Adrenal gland (tissue), 12 donors: ENCODE results near the gene PCSK6. TPM values are rescaled to one million over a fixed set of nuclear protein-coding genes. Genes with fewer than 3 reads are reported as not detected.
"Not testable (repeated sequence)": the region's sequence is repeated elsewhere in the genome, so short reads cannot be mapped to it uniquely, and the experiment has no call there.

Source experiments
- DNase-seq, 7 donors: peaks; one replicate each; pipeline ENCODE4 v3.0.0-alpha.2; 2019 to 2020
- H3K27ac ChIP-seq, 5 donors: fragments of 200-600 bp; sonication (generic) in 4 of 5; 1 replicate in 3 of 5; 2 replicates in 2 of 5; pipeline versions ENCODE4 v1.5.1 to v1.8.0; 2016 to 2020; ENCODE audit warnings: mild to moderate bottlenecking in 1 of 5
- H3K27me3 ChIP-seq: fragments of 200-600 bp; 2 replicates; pipeline ENCODE4 v1.8.0; 2021
- H3K36me3 ChIP-seq, 2 donors: fragments of 200-600 bp; replicated peaks in 1 of 2; 1 replicate in 1 of 2; 2 replicates in 1 of 2; pipeline versions ENCODE4 v1.5.1 to v1.8.0; 2018 to 2022
- H3K4me1 ChIP-seq, 2 donors: fragments of 200-600 bp; replicated peaks in 1 of 2; 1 replicate in 1 of 2; 2 replicates in 1 of 2; pipeline versions ENCODE4 v1.5.1 to v1.8.0; 2018 to 2021
- H3K4me3 ChIP-seq, 4 donors: fragments of 200-600 bp; sonication (generic) in 3 of 4; one replicate each; pipeline ENCODE4 v1.5.1; 2016 to 2018
- H3K9me3 ChIP-seq, 3 donors: fragments of 200-600 bp; sonication (generic) in 1 of 3; replicated peaks in 1 of 3; 1 replicate in 2 of 3; 2 replicates in 1 of 3; pipeline versions ENCODE4 v1.5.1 to v1.8.0; 2016 to 2021
- POLR2A ChIP-seq, 2 donors: fragments of 450-650 bp; IDR thresholded peaks; one replicate each; pipeline ENCODE4 v1.6.1; 2017; ENCODE audit warnings: antibody characterized with exemption in 2 of 2, mild to moderate bottlenecking in 2 of 2, moderate library complexity in 1 of 2
- WGBS, 4 donors: extraction: QIAGEN DNeasy Blood & Tissue Kit in 2 of 4; methylation state at CpG; one replicate each; pipeline versions ENCODE4 v1.1.5 to v1.1.7; 2013 to 2017; 5-methylcytosine and 5-hydroxymethylcytosine counted together
- intact Hi-C, 2 donors: fragments of 100-400 bp; cut with DNase I; formaldehyde crosslinking; loops; one replicate each; pipeline versions ENCODE4 v1.14.1 to v1.15.0; 2022 to 2023
- polyA plus RNA-seq, 3 donors: library from polyadenylated mRNA; stranded (reverse); fragments of 200-250 nt in 2 of 3; fragments of 350-450 nt in 1 of 3; fragmentation: Illumina TruSeq in 1 of 3; extraction: RNeasy Lipid Tissue Mini Kit (QIAGEN cat#74804) in 1 of 3; gene quantifications; one replicate each; pipeline ENCODE4 v1.2.3, GENCODE V29; 2013 to 2014
- total RNA-seq, 9 donors: library from RNA; depleted of rRNA in 4 of 9; stranded (reverse); fragments of >200 nt in 4 of 9; fragments of 120-200 nt in 1 of 9; fragmentation: NEBNext Ultra II Directional in 1 of 9; extraction: Animal tissue kit (Norgen Biotek cat#: 25700) in 1 of 9; gene quantifications; one replicate each; pipeline versions ENCODE4 v1.1.0 to v1.2.4, GENCODE V29; 2013 to 2023
- TF ChIP-seq, protein P1 (sequence below), 6 experiments: fragments of 450-650 bp in 4 of 6; fragments of 200-600 bp in 2 of 6; sonication (generic) in 1 of 6; IDR thresholded peaks; 1 replicate in 5 of 6; 2 replicates in 1 of 6; pipeline versions ENCODE4 v1.5.1 to v1.8.0; 2016 to 2021; ENCODE audit warnings: antibody characterized with exemption in 6 of 6, mild to moderate bottlenecking in 2 of 6, moderate library complexity in 1 of 6
- donor health status: healthy with polysubstance abuse.
- donor health status: Bipolar disorder and iron deficiency.
- donor health status: DM: yes; HTN: yes; CAD: no.
- donor health status: DM: no; HTN: no; CAD: no.
- donor health status: DM: no; HTN: no; CAD: no.
- donor health status: DM: yes; HTN: yes; CAD: no.

Gene PCSK6
- total and polyA plus RNA-seq, 12 donors: 0.88 to 53.0 (median 5.6) TPM

DNA sequence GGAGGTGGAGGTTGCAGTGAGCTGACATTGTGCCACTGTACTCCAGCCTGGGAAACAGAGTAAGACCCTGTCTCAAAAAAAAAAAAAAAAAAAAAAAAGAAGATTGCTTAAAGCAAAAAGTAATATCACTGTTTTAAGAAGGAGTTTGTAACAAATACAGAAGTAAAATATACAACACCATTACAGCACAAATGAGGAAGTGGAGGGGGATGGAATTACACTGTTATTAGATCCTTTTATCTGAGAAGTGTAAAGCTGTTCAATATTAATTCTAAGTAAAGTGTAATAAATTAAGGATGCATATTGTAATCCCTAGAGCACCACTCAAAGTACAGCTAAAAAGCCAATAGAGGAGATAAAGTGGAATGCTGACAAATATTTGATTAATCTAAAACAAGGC, 147.5 kb downstream of the PCSK6 start:
- Histone ChIP-seq H3K9me3 (no peaks in the 10 kb centered on the region), H3K4me1 (no peaks in the 10 kb centered on the region), H3K27me3 (no peaks in the 10 kb centered on the region), H3K4me3 (no peak overlapping the region), H3K27ac (no peak overlapping the region), H3K36me3 (no peaks in the 10 kb centered on the region)
- TF ChIP-seq, protein P1, sequence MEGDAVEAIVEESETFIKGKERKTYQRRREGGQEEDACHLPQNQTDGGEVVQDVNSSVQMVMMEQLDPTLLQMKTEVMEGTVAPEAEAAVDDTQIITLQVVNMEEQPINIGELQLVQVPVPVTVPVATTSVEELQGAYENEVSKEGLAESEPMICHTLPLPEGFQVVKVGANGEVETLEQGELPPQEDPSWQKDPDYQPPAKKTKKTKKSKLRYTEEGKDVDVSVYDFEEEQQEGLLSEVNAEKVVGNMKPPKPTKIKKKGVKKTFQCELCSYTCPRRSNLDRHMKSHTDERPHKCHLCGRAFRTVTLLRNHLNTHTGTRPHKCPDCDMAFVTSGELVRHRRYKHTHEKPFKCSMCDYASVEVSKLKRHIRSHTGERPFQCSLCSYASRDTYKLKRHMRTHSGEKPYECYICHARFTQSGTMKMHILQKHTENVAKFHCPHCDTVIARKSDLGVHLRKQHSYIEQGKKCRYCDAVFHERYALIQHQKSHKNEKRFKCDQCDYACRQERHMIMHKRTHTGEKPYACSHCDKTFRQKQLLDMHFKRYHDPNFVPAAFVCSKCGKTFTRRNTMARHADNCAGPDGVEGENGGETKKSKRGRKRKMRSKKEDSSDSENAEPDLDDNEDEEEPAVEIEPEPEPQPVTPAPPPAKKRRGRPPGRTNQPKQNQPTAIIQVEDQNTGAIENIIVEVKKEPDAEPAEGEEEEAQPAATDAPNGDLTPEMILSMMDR (IDR thresholded peaks at IDR 0.05): no peak
- no peak for TF ChIP-seq POLR2A (IDR thresholded peaks at IDR 0.05)
- no peak for DNase-seq
- intact Hi-C loops: no loop called here

DNA sequence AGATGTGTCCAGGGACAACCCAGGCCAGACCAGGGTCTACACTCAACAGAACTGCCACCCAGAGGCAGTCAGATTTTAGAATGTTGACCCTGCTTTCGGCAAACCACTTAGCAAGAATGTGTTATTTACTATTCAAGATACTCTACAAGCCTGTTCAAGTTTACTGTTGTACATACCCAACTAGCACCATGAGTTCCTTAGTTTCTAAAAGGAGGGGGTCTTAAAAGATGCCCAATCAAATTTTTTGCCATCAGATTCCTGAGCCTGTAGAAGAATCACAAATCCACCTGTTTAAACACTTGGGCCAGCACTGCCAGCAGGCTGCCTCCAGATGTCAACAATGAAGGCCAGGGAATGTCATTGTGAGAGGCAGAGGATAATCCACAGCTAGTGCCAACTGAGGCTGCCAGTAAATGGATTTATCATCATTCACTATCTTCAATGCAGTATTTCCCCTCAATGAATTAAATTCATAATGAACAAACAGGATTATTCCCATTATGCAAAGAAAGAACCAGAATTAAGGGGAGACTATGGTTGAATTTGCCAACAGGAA, 150.9 kb downstream of the PCSK6 start:
- Histone ChIP-seq H3K9me3 (no peaks in the 10 kb centered on the region), H3K27me3 (no peaks in the 10 kb centered on the region), H3K4me3 (no peak overlapping the region), H3K27ac (no peak overlapping the region), H3K36me3 (no peaks in the 10 kb centered on the region), H3K4me1 (no peaks in the 10 kb centered on the region)
- TF ChIP-seq, protein P1 (IDR thresholded peaks at IDR 0.05): no peak
- no peak for TF ChIP-seq POLR2A (IDR thresholded peaks at IDR 0.05)
- 80 to 100% (median 88%) methylated on average over 1 of the region's 1 CpG for WGBS, 4 donors
- DNase-seq: no peak
- intact Hi-C loops: no loop called here

DNA sequence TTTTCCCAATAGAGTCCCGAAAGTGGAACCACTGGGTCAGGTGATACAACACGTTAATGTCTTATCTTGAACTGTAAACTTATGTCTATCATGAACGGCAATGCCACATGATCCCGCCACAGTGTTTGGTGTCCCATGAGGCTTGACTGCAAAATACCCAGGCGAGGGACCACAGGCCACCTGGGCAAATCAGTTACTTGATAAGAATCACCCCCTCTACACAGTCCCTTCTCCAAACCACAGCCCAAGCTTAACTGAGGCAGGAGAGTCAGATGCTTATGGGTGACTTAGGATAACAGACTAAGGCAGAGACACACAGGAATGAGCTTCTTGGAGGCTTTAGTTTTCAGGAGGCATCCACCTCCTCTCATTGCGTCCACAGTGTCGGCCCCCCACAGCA, 151.5 kb downstream of the PCSK6 start:
- WGBS, 4 donors: 72 to 83% (median 77%) methylated on average over 7 of the region's 7 CpGs
- no peak overlapping the region for H3K4me3 ChIP-seq
- H3K9me3 ChIP-seq: no peaks in the 10 kb centered on the region
- H3K27ac ChIP-seq: no peak overlapping the region
- no peaks in the 10 kb centered on the region for H3K27me3 ChIP-seq
- no peak for DNase-seq
- no peaks in the 10 kb centered on the region for H3K36me3 ChIP-seq
- no peak for TF ChIP-seq POLR2A (IDR thresholded peaks at IDR 0.05)
- TF ChIP-seq, protein P1 (IDR thresholded peaks at IDR 0.05): no peak
- intact Hi-C loops: no loop called here
- no peaks in the 10 kb centered on the region for H3K4me1 ChIP-seq

DNA sequence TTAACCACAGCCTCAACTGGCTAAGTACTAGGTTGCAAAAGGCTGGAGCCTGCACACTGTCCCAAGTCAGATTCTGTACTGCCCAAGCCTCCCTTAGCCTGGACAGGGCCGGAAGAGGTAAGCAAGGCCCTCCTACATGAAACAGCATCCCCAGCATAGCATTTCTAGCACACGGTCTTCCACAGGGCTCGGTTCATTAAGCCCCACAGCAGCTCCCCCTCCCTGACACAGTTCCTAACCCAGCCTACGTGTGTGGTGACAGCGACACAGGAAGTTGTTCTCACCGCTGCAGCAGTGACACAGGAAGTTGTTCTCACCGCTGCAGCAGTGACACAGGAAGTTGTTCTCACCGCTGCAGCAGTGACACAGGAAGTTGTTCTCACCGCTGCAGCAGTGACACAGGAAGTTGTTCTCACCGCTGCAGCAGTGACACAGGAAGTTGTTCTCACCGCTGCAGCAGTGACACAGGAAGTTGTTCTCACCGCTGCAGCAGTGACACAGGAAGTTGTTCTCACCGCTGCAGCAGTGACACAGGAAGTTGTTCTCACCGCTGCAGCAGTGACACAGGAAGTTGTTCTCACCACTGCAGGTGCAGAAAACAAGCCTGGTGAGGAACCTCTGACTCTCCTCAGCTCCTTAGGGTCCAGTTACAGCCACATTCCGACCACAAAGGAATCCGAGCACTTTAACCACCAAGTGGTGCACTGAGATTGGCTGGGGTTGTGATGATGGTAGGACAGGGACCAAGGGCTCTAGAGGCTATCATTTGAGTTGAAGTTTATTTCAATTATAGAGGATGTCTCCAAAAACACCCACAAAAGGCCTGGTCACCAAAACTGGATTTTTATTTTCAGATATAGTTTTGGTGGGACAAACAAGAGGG, 155.4 kb downstream of the PCSK6 start:
- 75 to 91% (median 76%) methylated on average over 8 to 12 of the region's 16 CpGs for WGBS, 4 donors
- intact Hi-C loops, H3K27me3 ChIP-seq, H3K9me3 ChIP-seq, H3K36me3 ChIP-seq, DNase-seq, H3K4me3 ChIP-seq, H3K4me1 ChIP-seq, H3K27ac ChIP-seq: not testable (repeated sequence)
